ENCODE data around the gene CNIH3.

Gene CNIH3

DNA sequence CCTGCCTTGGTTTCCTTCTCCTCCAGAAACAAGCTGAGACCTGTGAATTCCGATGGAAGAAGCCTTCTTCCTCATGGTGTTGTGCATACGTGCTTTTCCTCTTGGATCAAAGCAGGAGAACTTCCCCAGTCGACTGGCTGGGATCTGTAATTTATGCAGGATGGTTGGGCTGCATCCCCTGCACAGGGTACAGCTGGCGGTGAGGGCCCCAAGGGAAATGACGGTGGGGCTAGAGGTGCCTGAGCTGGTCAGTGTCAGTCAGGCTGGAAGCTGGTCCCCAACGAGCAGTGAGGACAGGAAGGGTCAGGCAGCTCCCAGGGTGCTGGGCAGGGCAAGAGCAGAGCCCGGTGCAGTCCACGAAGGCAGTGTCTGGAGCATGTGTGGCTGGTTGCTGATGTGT is 106.7 kb downstream of the CNIH3 start:
- DNase-seq (ENCODE audit: low spot score), result no peak

DNA sequence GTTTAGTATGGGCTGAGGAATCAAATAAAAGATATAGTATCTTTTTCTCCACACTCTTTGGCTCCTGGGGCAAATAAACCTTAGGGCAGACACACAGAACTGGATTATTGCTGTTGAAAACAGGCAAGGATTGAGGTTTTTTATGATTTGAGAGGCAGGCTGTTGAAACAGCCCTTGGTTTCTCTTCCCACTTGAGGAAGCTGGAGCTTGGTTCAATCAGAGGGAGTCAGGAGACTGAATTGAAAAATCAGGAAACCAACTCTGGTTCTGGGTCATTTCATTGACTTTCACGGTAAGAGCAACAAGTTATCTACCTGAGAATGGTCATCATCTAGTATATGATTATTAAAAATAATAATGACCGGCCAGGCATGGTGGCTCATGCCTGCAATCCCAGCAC is 108.4 kb downstream of the CNIH3 start:
- DNase-seq (ENCODE audit: low spot score), result no peak

- DNase-seq (ENCODE audit: low spot score), result peak; percentile 48
Observed at GRCh38 chr1:224726441-224727182, 110.5 kb downstream of the CNIH3 start.

GRCh38 chr1:224727351-224728289 is 111.5 kb downstream of the CNIH3 start:
- no peak for DNase-seq (ENCODE audit: low spot score)

DNA sequence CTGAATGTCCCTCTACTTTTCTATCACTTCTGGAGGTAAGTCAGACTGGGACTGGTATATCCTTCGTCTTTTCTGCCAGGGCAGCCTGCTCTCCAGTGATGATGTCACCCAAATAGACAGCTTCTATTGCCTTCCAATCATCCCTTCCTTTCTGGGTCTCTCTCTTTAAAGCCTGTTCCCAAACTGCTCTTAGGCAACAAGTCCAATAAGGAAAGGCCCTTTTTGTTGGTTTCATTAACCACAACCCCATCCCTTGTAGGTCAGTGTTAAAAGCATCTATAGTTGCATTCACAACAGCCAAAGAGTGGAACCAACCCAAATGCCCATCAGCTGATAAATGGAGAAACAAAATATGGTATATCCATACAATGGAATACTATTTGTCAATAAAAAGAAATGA is 114.4 kb downstream of the CNIH3 start:
- DNase-seq (ENCODE audit: low spot score), result no peak

DNA sequence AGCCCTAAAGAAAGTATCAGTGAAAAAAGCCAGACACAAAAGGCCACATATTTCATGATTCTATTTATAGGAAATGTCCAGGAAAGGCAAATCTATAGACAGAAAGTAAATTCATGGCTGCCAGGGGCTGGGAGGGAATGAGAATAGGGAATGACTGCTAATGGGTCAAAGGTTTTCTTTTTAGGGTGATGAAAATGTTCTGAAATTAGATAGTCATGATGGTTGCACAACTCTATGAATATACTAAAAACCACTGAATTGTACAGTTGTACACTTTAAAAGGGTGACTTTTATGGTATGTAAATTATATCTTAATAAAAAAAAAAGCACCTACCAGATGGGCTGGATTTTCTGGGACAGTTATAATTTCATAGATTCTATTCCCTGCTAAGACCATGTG is 114.8 kb downstream of the CNIH3 start:
- no peak for DNase-seq (ENCODE audit: low spot score)

DNA sequence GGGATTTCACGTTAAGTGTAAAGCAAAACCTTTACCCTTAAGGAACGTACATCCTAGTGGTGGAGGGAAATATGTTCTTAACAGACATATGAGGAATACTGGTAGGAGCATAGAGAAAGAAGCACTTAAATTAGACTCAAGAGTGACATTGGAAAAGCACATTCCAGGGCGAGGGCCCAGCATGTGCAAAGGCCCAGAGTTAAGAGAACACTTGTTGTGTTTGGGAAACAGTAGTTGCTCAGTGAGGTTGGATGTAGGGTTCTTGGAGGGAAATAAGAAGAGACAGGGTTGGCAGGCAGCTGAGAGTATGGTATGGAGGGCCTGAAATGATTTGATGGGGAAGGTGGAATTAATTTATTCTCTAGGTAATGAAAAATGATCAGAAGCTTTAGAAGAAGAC is 115.5 kb downstream of the CNIH3 start:
- DNase-seq (ENCODE audit: low spot score), result no peak

DNA sequence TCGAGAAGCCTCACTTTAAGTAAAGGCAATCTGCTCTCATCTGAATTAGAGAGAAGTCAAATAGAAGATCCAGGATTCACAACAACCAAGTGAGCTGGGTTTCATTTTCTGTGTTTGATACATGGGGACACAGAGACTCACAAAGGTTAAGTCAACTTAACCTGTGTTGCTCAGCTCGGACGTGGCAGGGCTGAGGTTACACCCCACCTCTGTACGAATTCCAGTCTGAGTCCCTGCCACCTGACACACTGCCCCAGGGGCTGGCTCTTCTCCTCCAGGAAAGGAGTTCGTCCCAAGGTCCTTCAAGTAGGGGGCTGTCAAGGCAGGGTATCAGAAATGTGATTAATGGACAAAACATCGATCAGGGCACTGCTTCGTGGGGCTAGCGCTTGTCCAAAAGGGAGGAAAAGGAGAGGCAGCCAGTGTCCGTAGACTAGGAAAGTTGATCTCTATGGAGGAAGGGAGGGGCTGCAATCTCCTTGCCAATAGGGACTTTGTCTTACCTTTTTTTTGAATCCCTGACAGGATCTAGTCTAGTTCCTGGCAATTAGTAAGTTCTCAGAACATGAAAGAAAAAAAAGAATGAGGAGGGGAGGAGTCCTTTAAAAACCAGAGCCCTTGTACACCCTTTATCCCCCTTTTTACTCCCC is 116.4 kb downstream of the CNIH3 start:
- no peak for DNase-seq (ENCODE audit: low spot score)

- DNase-seq (ENCODE audit: low spot score), result peak; percentile 39
Observed at GRCh38 chr1:224733027-224733911, 117.2 kb downstream of the CNIH3 start.

- peak; percentile 11 for DNase-seq (ENCODE audit: low spot score)
Observed at GRCh38 chr1:224734261-224734935, 118.3 kb downstream of the CNIH3 start.

DNA sequence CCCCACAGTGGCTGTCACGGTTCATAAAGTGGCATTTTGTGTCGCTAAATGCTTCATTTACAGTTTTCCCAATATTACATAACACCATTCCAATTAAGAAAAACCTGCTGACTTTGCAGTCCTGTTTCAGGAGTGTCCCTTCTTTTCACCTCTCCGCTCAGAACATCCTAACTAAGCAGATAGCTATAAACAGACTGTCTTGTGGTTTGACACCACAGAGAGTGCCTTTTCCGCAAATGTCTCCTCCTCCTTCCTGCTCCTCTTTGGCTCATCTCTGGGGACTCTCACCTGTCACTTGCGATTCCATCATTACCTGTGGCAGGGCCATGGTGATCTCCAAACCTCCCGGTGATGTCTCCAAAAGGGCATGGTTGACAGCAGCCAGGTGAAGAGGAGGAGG is 119.0 kb downstream of the CNIH3 start:
- DNase-seq (ENCODE audit: low spot score), result no peak

DNA sequence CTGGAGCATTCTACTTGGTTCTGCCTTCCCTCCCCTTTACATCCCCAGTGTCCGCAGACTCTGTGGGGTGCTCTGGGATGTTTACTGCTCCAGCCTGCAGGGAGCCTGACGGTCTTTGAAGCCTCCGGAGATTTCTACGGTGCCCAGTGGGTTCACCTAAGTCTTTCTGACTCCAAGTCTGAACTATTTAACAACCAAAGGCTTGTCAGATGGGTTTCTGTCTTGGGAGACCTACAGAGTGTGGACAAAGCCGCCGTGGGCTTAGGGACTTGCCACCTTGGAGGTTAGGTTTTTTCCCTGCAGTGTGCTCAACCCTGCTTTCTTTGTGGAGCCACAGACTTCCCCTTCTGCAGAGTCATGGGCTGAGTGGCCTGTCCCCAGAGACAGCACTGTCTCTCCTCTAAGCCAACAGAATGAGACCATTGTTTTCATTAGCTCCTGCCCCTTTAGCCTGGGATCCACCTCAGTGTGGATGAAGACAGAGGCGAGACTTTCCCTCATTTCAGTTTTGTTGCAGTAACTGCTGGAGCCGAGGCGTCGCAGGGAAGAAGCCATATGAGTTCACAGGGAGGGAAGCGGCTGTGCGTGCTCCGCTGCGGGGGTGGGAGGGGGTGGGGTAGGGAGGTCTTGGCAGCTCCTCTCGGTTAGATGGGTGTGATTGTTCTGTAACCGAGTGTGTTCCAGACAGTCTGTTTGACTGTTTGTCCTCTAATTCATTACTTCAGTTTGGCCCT is 120.7 kb downstream of the CNIH3 start:
- DNase-seq (ENCODE audit: low spot score), result no peak

- DNase-seq (ENCODE audit: low spot score), result no peak
Observed at GRCh38 chr1:224737353-224737727, 121.2 kb downstream of the CNIH3 start.

DNA sequence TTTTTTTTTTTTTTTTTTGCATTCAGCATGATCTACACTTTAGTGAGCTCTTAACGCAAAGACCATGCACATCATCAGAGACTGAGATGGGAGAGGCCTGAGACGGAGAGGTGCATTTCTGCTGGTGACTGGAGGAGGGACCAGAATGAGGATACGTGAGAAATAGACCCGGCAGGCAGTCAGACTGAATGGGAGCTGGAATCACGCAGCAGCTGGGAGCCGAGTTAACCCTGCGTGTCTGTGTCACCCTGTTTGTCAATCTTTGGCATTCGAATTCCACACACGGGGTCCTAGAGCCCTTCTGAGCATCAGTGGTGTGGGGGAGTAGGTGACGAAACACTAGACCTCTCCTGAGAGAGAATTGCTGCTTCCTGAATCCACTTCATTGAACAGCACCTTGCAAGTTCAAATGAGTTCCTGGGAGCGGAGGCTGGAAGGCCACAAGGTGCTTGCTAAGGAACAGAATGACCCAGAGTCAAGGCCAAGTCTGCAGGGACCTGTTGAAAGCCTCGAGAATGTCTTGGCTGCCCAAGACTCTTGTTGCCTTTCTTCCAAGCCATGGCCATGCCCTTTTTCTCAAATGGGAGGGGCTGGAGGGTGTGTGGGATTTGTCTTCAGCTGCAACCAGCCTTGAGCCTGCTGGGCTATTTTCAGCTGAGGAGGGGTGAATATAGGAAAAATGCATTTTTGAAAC is 123.3 kb downstream of the CNIH3 start:
- DNase-seq (ENCODE audit: low spot score), result no peak

GRCh38 chr1:224739997-224740684 is 124.0 kb downstream of the CNIH3 start:
- DNase-seq (ENCODE audit: low spot score), result no peak

DNA sequence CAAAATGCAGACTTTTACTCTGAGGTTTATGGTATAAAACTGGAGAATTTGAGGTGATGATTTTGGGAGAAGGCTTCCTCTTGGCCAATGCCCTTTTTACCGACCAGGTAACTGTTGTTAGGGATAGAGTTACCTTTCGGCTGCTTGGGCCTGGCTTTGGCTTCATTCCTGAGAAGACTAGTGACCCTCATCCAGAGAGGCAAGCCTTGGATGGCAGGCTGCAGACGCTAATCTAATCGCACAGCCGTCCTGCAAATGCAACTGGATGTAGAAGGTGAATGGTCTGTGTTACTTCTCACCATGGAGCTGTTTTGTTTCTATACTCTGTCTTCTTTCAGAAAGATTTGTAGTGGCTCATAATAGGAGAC is 124.6 kb downstream of the CNIH3 start:
- DNase-seq (ENCODE audit: low spot score), result no peak

DNA sequence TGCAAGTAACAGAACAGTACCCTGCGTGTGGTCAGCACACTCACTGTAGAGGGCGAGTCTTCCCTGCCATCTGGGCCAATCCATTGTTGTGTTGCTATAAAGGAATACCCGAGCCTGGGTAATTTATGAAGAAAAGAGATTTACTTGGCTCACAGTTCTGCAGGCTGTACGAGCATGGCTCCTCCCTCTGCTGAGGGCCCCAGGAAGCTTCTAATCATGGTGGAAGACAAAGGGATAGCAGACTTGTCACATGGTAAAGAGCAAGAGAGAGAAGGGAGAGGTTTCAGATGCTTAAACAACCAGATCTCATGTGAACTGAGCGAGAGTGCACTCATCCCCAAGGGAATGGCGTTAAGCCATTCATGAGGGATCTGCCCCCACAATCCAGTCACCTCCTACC is 126.2 kb downstream of the CNIH3 start:
- DNase-seq (ENCODE audit: low spot score), result no peak

DNA sequence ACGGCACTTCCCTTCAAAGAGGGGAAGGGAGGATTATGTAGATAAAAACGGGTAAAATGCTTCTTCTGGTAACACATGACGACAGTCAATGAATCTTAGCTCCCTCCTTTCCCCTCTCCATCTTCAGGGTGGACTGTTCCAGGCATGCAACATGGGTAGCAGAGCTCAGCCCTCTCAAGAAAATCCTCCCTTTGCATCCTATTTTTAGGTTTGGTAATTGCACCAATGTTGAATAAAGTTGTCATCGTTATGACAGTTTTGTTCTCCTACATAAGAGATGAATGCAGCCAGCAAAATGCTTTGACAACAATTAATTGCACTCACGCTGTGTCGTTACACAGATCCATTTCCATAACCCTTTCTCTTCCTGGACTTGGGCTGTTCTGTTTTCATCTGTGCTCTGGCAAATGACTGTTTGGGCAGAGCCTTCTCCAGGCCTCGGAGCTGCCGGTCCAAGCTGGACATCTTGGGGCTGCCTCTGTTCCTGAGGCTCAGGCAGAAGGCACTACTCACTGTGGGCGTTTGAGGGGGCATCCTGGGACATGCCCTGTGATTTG is 127.6 kb downstream of the CNIH3 start:
- no peak for DNase-seq (ENCODE audit: low spot score)

DNA sequence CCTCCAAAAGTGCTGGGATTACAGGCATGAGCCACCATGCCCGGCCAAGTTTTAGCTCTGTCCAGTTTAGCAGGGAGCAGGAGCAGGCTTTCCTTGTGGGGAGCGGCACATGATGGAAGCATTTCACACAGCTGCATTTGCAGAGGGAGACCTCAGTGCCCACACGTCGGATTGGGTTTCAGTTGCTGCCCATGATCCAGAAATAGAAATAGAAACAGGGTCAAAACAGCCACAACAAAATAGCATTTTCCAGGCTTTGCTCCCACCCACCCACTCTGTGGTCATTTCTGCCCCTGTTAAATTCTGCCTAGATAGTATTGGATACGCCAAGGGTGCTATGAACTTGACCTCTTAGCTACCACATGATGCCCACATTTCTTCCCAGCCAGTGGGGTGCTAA is 128.4 kb downstream of the CNIH3 start:
- no peak for DNase-seq (ENCODE audit: low spot score)
